HS-5 (cell line): ENCODE measurements around the gene GOLGA3.
"Not testable (repeated sequence)": the region's sequence is repeated elsewhere in the genome, so short reads cannot be mapped to it uniquely, and the experiment has no call there.

Source experiments
- DNase-seq: peaks from one replicate; pipeline ENCODE4 v3.0.0-alpha.2; 2012; ENCODE audit warnings: low read depth

Gene GOLGA3

DNA sequence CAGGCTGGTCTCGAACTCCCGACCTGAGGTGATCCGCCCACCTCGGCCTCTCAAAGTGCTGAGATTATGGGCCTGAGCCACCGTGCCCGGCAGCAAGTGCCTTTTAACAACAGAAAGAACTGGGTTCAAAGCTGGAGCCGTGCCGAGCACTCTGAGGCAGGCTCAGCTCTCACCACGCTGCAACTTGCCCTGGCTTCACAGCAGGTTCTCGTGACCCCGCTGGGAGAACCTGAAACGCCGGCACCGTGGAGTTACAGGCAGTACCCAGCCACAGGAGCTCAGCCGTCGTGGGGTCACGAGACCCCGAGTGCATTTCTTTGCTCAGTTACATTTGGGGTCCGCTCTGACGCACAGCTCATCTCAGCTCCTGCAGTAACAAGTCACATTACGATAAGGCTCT, 14.4 kb downstream of the GOLGA3 start:
- no peak for DNase-seq

DNA sequence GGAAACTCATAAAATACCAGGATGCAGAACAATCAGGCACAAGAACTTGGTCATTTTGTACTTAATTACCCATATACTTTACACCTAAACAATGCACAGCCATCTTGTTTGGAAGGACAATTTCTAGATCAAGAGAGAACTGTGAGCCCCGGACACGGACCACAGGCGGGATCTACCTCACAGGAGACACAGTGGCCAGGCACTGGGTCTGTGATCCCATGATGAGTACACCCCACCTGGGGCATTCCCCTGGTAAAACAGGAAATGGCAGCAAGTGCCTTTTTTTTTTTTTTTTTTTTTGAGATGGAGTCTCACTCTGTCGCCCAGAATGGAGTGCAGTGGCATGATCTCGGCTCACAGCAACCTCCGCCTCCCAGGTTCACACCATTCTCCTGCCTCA, 15.2 kb downstream of the GOLGA3 start:
- DNase-seq: no peak

DNA sequence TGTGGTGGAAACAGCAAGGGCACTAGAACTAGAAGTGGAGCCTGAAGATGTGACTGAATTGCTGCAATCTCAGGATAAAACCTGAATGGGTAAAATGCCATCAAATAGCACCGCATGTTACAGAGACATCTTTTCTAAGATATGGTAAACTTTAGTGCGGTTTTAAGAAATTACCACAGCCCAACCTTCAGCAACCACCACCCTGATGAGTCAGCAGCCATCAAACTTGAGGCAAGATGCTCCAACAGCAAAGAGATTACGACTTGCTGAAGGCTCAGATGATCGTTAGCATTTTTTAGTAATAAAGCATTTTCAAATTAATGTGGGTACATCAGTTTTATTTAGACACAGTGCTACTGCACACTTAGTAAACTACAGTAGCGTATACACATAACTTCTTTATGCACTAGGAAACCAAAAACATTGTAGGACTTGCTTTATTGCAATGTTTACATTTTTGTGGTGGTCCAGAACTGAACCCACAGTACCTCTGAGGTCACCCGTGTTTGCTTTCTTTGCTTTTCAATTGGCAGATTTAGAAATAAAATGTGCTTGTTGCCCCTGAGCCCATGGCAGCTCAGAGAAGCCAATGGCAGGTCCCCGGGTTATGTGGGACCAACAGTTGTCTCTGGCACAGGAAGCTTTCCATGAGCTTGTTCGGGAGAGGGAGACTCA, 15.9 kb downstream of the GOLGA3 start:
- no peak for DNase-seq

DNA sequence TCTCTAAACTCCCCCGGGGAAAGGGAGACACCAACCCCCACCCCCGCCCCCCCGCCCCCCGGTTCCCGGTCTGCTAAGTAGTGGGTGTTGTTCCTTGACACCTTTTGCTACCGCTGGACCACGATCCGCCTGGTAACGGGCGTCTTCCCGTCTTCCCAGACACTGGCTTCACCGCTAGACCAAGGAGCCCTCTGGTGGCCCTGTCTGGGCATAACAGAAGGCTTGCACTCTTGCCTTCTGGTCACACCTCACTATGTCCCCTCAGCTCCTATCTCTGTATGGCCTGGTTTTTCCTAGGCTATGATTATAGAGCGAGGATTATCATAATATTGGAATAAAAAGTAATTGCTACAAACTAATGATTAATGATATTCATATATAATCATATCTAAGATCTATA, 19.3 kb downstream of the GOLGA3 start:
- DNase-seq: not testable (repeated sequence)

DNA sequence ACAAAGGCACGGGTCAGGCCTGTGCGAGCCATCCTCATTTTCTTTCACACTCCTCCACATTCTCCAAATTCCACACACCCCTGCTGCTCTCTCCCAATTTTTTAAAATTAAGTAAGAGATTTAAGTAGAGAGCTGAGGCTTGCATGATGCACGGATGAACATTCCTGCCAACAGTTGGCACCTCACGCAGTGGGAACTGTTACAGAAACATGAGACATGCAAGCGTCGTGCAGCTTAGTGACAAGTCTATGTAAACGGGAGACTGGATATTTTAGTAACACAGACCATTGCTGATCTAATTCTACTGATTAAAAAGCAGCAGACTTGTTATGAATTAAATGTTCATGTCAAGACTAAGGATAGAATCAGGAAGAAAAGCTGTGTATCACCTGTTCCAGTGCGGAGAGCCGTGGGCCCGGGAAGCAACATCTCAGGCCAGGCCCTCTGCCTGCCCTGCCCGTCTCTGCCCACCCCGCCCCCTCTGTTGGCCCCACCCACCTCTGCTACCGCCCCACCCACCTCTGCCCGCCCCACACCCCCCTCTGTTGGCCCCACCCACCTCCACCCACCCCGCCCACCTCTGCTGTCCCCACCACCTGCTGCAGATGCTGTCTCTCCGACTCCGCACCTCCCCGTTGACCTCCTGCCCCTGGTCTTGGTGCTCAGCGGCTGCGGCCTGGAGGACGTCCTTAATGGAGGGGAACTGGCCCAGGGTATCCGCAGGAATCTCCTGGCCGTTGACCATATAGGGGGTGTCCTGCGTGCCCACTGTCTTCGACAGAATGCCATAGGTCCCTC, 21.2 kb downstream of the GOLGA3 start:
- DNase-seq: no peak

DNA sequence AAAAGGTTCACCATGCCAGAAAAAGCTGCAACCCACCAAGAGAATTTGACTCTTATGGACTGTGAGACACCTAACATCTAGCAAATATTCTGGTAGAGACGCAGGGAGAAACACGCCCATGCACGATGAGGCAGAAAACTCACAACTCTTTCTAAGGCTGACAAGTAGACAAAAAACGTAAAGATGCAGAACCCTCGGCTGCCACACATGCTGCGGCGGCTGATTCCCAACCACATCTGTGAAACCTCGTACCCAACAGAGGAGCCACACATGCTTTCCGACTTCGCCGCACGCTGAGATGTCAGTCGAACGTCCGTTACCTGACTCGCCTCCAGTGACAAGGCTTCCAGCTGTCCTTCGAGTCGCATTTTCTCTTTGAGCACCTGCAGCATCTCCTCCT, 21.8 kb downstream of the GOLGA3 start:
- no peak for DNase-seq

DNA sequence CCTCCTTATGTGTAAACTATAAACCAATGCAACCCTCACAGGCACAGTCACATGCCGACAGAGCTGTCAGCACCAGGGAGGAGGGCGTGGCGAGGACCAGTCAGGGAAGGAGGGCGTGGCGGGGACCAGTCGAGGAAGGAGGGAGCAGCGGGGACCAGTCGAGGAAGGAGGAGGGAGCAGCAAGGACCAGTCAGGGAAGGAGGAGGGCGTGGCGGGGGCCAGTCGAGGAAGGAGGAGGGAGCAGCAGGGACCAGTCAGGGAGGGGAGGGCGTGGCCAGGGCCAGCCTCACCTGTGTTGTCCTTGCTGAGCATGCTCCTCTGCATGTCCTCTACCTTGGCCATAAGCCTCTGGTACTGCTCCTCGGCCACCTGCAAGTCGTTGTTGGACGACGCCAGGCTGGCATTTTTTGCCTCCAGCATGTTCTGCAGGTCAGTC, 24.2 kb downstream of the GOLGA3 start:
- no peak for DNase-seq

DNA sequence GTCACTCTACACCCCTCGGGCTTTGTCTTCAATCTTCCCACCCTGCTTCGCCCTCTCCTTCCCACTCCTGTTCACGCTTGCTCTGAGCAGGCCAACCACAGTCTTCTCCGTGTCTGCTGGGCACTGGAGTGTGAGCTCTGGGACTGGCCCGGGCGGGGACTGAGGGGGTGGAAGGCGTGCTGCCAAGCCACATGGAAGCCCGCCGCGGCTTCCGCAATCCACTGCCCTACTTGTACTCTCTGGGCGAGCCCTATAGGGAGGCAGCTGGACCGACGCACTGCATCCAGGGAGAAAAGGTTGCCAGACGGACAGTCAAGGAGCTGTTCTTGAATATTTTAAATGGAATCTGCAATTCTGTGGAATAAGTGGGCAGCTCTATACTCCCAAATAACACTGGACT, 24.8 kb downstream of the GOLGA3 start:
- DNase-seq: no peak

DNA sequence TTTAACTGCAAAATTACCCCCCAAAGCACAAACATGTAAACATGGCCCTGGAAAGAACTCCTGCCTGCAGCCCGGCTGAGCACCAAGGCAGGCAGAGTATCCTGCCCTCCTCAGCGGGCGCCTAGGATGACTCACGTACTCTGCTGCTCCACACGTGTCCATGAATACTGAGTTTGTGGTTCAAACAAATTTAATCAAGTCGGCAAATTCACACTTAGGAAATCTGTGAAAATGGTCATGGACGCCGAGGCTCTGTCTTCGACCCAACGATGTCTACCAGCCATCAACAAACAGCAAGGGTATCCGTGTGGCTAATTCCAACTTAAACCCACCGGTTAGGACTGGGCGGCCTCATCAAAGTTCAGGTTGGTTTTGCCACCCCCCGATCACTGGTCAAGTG, 25.5 kb downstream of the GOLGA3 start:
- no peak for DNase-seq

DNA sequence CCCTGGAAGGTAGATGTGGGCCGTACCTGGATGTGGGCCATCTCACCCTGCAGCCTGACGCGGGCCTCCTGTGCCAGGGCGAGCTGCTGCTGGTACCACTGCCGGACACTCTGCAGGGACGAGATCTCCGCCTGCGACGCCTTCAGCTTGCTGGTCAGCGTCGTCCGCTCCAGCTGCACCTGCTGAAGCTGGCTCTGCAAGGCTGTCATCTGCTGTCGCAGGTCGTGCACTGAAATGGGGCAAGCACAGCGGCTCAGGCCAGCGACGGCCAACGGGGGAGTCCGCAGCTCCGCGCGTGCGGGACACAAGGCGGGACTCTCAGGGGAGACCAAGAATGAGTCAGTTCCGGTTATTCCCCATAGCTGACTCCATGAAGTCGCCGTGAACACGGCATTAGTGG, 26.9 kb downstream of the GOLGA3 start:
- no peak for DNase-seq

DNA sequence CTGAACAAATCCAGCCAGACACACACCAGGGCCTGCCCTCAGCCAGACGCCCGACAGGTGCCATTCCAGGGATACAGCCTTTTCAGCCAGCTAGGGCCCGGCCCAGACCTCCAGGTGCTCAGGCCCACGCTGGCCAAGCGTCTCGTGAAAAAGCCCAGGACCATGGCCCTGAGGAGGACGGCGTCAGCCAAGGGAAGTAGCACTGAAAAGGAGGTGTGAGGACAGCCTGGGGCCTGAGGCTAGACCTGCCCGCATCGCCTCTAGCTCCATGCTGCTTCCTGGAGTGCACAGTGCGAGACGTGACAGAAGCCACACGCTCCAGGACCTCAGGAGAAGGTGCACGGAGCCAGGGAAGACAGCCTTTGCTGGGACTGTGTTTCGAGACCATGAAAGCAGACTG, 29.8 kb downstream of the GOLGA3 start:
- no peak for DNase-seq

DNA sequence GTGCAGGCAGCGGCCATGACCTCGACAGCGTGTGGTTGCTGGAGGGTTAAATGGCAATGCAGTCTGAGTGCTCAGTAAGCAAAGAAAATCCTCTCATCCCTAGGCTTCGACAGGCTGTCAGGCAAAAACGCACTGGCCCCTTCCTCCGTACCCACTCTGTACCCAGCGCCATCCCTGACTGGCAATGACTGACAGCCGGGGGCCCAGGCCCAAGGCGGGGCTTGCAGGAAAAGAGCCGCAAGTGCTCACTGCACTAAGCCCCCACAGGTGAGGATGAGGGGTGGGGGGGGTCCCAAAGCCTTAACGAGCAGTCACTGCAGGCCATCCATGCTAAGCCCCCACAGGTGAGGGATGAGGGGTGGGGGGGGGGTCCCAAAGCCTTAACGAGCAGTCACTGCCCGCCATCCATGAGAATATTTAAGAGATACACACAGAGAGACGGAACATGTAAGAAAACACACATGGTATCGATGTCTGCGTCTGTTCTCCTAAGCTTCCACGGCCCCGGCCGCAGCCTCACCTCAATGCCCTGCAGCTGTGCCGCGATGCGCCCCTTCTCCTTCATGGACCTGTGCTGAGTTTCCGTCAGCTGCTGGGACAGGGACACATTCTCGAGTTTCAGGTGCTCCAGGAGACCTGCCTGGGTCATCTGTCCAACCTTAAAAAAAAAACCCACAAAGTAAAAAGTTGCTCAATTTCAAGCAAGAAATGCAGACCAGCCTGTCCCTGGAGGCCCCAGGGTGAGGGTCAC, 30.7 kb downstream of the GOLGA3 start:
- no peak for DNase-seq

DNA sequence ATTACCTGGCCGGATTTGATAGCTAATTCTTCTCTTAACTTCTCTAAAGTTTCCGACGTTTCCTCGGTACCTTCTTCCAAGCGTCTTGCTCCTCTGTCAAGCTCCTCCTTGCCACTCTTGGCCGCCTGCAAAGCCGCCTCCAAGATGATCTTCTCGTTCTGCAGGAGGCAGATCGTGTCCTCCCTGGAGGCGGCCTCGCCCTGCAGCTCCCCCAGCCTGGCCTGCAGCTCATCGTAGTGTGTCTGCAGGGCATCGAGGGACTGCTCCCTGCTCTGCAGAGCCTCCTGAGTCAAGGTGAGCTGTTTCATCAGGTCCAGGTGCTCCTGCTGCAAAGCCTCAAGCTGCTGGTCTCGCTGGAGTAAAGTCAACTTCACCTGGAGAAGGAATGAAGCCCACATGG, 32.8 kb downstream of the GOLGA3 start:
- no peak for DNase-seq

DNA sequence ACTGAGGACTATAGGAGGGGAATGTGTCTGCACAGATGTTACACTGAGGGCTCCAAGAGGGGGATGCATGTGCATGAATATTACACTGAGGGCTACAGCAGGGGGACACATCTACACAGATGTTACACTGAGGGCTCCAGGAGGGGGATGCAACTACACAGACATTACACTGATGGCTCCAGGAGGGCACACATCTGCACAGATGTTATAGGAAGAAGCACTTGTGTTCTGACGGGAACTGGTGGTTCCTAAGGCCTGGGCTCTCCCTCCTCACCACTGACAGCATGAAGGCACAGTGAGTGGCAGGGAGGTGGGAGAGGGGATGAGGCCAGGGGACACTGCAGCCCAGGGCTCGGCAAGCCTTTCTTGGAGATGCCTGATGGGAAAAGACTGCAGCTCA, 36.7 kb downstream of the GOLGA3 start:
- DNase-seq: not testable (repeated sequence)

DNA sequence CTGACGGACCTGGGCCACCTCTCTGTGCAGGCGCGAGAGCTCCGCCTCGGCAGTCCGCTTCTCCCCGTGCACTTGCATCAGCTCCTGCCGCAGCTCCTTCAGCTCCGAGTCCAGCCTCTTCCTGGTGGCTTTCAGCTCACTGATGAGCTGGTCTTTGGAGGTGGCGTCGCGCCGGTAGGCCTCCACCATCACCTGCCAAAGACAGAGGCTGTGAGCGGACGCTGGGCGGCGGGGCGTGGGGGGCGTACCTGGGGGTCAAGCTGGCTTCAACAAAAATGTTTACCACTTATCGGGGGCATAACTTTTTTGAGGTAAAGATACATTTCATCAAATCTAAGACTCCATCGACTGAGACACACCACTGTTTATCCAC, 39.6 kb downstream of the GOLGA3 start:
- DNase-seq: no peak

DNA sequence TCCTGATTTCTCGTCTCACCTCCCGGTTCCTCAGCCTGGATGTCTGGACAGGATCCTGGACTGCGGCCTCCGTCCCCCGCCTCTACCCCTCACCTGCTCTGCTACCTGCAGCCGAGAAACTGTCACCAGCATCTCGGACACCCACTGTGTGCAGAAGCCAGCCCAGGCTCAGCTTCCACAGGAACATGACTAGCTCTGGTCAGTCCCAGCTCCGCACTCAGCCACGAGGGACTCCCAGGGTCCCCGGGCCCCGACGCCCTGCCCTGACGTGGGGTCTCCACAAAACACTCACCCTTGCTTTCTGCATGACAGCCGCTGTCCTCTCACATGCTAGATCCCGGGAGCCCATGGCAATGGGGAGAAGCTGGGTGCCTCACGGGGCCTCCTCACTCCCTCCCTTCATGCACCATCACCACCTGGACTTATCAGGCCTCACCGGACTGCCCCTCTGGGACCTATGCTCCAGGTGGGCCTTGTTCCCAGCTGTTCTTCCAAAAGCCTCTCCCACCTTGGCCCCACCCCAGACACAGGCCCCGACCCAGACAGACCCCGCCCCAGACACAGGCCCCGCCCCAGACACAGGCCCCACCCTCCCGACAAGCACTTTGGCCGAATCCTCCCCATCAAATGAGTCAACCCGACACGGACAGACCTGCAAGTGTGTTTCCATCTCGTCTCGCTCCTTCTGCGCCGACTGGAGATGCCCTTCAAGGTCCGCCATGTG, 40.1 kb downstream of the GOLGA3 start:
- no peak for DNase-seq

DNA sequence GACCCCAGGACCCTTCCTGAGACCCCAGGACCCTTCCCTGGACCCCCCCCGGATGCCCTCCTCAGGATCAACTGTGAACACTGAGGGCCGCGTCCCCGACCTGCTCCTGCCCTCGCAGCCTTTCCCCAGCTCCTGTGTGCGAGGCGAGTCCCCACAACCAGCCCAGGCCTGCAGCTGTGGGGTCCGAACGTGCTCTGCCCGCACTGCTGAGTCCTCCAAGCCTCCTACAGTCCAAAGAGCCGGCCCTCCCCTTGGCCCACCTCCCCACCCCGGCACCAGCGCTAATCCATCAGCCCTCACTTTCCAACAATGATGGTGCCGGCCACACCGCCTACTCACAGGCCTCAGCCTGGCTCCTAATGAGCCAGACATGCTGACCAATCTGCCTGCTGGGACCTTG, 40.8 kb downstream of the GOLGA3 start:
- DNase-seq: no peak

DNA sequence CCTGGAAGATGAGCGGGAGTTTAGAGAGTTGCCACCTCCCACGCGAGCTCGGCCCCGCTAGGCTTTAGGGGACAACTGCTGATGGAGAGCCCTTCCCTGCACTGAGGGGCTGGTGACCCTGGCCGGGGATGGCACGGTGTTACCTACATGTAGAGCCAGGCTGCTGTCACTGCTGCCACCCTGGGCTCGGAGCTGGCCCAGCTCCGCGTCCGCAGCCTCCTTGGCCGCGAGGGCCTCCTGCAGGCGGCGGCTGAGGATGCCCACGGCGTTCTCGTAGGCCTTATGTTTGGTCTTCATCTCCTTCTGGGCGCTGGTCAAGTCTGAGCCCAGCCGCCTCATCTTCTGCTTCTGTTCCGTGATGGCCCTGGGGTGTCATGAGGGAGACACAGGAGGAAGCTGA, 42.5 kb downstream of the GOLGA3 start:
- no peak for DNase-seq

DNA sequence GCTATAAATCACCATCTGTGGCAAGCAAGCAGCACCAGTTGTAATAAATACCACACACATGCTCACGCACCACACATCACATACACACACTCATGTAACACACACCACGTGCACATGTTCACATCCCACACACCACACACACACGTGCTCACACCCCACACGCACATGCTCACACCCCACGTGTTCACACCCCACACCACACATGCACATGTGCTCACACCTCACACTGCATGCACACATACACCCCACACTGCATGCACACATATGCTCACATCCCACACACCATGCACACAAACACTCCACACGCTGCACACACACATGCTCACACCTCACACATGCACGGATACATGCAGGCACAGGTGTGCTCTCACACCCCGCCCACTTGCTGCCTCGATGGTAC, 44.1 kb downstream of the GOLGA3 start:
- no peak for DNase-seq

DNA sequence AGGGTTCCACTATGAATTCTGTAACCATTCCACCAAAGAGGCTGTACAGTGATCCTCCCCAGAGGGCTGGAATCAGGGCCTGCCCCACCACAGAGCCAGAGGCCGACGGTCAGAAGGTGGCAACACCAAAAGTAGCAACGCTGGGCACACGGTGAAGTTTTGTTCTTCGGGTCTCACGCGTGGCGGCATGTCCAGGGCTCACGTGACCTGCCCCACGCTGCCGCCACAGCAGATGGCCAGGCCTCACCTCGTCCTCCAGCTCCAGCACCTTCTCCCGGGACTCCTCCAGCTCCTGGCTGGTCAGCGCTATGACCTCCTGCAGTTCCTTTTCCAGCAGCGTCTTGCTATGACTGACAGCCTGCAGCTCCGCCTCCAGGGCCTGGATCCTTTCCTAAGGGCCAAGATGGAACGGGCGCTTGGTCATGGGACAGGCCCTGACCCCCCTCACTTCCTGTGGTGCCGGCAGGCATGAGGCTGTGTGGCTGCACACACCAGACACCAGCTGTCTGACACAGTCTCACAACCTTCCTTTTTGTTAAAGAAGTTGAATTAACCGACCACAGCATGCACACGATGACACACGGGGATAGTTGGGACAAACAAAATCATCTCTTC, 44.6 kb downstream of the GOLGA3 start:
- no peak for DNase-seq

DNA sequence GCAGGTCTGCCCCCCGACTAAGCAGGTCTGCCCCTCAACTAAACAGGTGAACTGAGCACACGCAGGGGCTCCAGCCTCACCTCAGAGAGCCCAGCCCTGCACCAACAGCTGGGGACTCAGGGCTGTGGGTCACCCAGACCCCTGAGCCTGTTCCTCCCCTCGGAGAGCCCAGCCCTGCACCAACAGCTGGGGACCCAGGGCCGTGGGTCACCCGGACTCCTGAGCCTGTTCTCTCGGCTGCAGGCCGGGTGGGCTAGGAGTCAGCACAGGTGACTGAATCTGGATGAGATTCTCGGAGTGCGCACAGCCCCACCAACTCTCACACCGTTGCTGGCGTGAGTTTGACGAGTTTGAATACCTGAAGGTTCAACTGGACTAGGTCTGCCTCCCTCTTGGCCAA, 46.7 kb downstream of the GOLGA3 start:
- DNase-seq: no peak

DNA sequence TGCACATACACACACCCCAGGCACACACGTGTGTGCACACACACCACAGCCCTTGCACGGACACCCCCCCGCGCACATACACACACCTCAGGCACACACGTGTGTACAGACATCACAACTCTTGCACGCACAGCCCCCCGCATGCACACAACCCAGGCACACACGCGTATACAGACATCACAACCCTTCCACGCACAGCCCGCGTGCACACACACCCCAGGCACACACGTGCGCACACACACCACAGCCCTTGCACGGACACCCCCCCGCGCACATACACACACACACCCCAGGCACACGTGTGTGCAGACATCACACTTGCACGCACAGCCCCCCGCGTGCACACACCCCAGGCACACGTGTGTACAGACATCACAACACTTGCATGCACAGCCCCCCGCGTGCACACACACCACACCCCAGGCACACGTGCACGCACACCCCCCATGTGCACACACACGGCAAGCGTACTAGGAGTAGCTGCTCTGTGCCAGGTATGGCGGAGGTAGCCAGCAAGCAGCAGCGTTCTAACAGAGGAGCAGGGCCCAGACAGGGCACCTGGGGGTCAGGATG, 48.8 kb downstream of the GOLGA3 start:
- no peak for DNase-seq
